ENCODE measurements around the gene BANP. TPM values are rescaled to one million over a fixed set of nuclear protein-coding genes. Genes with fewer than 3 reads are reported as not detected.
A peak's percentile ranks its signal among the peaks of the same experiment; 100 is the strongest.

BANP gene
- total RNA-seq, 1 experiment from 2014 or later, result 24.2 TPM

DNA sequence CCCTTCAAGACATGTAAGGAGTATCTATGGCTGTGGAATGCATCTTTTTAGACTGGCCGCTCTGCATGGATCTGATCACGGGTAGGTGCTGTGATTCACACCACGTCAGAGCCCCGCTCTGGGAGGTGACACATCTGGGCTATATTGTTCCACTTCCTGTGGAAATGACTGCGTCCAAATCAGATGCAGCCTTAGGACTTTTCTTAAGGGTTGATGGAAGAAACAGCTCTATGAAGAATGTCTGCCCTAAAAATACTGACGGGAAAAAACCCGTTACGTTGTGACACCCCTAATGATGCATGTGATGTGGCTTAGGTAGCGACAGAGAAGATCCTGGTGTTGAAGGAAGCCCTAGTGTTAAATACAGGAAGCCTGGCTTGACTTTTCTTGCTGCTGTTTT is 12.2 kb downstream of the BANP start:
- intact Hi-C loops (cut with micrococcal nuclease), result no loop called here

DNA sequence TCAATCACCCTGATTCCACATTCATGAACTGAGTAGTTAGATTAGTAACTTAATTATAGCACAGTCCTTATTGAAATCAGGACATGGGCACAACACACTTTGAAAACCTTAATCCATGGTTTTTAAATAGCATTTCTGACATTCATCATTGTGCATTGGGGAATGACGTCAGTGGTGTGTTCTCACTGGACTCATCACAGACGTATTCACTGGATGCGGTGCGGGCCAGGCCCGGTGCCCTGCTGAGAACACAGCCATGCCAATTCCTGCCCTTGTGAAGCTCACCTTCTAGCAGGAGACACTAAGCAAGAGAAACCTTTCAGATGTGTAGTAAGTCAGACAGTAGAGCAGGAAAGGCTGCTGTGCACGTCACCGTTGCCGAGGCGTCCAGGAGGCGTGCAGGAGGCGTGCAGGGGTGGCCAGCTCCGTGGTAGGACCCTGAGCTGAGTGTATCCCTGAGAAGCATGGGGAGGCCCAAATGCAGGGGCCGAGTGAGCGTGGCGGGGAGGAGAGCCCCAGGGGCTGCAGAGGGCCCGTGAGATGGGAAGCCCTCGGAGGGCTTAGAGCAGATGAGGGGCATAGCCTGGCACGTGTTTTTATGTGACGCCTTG is 12.9 kb downstream of the BANP start:
- CTCF ChIA-PET, result no interaction called here
- Histone ChIP-seq H4K20me1 (ENCODE audit: low read length) (0 out of 2 replicates have a peak, but pooled peaks cover 4% of the 10 kb centered on the region), H3K4me1 (ENCODE audit: insufficient read depth, low read length) (peaks cover 11% of the 10 kb centered on the region; the same call in 1 of the 2 replicates), H3K9ac (ENCODE audit: low read length) (no peak overlapping the region), H2AFZ (ENCODE audit: low read length) (no peak overlapping the region), H3K27ac (ENCODE audit: low read length) (no peak overlapping the region), H3K4me2 (ENCODE audit: low read length) (no peak overlapping the region), H3F3A (ENCODE audit: low read length, unreplicated experiment) (no peaks in the 10 kb centered on the region), H3K27me3 (ENCODE audit: low read length) (no peaks in the 10 kb centered on the region), H3K4me3 (ENCODE audit: low read length) (no peak overlapping the region), H3K9me2 (replicated peaks; ENCODE audit: low read length) (no peaks in the 10 kb centered on the region), H3K9me3 (ENCODE audit: low read length) (no peaks in the 10 kb centered on the region), H3K79me2 (ENCODE audit: low read length) (peaks cover 95% of the 10 kb centered on the region), H3K36me3 (ENCODE audit: low read depth, low read length) (no peaks in the 10 kb centered on the region)
- BruUV-seq (replicated peaks), result no TSS peak
- POLR2A ChIA-PET (ENCODE audit: unreplicated experiment), result no interaction called here
- intact Hi-C loops (cut with micrococcal nuclease), result no loop called here
- TF ChIP-seq CTCF (conservative IDR thresholded peaks at IDR 0.05; ENCODE audit: low read depth, low read length) (no peak), EZH2 (IDR thresholded peaks at IDR 0.05; ENCODE audit: low read length, unreplicated experiment) (no peak), EZH2phosphoT487 (IDR thresholded peaks at IDR 0.05; ENCODE audit: borderline replicate concordance, low read length) (no peak)
- ATAC-seq (no peak), DNase-seq (no peak)

More for the DNA sequence above, 12.2 kb downstream of the BANP start:
- 0 out of 2 replicates have a peak, but pooled peaks cover 4% of the 10 kb centered on the region for H4K20me1 ChIP-seq (ENCODE audit: low read length)
- H2AFZ ChIP-seq (ENCODE audit: low read length), result no peak overlapping the region
- H3F3A ChIP-seq (ENCODE audit: low read length, unreplicated experiment), result no peaks in the 10 kb centered on the region
- no peaks in the 10 kb centered on the region for H3K9me2 ChIP-seq (replicated peaks; ENCODE audit: low read length)
- ChIA-PET POLR2A (ENCODE audit: unreplicated experiment) (no interaction called here), CTCF (no interaction called here)
- peaks cover 11% of the 10 kb centered on the region; the same call in 1 of the 2 replicates for H3K4me1 ChIP-seq (ENCODE audit: insufficient read depth, low read length)
- no peaks in the 10 kb centered on the region for H3K9me3 ChIP-seq (ENCODE audit: low read length)
- H3K27me3 ChIP-seq (ENCODE audit: low read length), result no peaks in the 10 kb centered on the region
- peak; percentile 50 for DNase-seq
- peak; percentile 89 for ATAC-seq
- H3K4me2 ChIP-seq (ENCODE audit: low read length), result 0 out of 2 replicates have a peak overlapping the region, but pooled peaks have one; percentile 5
- no peak overlapping the region for H3K4me3 ChIP-seq (ENCODE audit: low read length)
- no TSS peak for BruUV-seq (replicated peaks)
- peaks cover 95% of the 10 kb centered on the region for H3K79me2 ChIP-seq (ENCODE audit: low read length)
- H3K36me3 ChIP-seq (ENCODE audit: low read depth, low read length), result no peaks in the 10 kb centered on the region
- TF ChIP-seq EZH2phosphoT487 (IDR thresholded peaks at IDR 0.05; ENCODE audit: borderline replicate concordance, low read length) (no peak), CTCF (conservative IDR thresholded peaks at IDR 0.05; ENCODE audit: low read depth, low read length) (no peak), EZH2 (IDR thresholded peaks at IDR 0.05; ENCODE audit: low read length, unreplicated experiment) (no peak)
- H3K9ac ChIP-seq (ENCODE audit: low read length), result no peak overlapping the region
- peak overlapping the region; percentile 20; the same call in 1 of the 2 replicates for H3K27ac ChIP-seq (ENCODE audit: low read length)

DNA sequence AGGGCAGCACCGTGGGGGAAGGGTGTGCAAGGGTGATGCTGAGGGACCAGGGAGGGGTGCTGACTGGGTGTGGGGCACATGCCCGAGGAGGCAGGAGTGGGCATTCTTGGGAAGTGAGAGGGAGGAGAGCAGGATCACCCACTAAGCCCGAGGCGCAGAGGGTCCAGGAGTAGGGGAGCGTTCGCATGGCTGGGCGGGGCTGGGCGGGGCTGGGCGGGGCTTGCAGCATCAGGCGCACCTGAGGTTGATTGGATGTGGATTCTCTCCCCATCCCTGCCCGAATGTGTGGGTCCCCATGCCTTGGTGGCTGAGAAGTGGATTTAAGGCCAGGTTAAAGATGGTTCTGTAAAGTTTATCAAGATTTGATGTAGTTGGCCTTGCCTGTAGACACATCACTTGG is 14.2 kb downstream of the BANP start:
- Histone ChIP-seq H3K4me1 (ENCODE audit: insufficient read depth, low read length) (peaks cover 11% of the 10 kb centered on the region; the same call in 1 of the 2 replicates), H3K4me3 (ENCODE audit: low read length) (no peak overlapping the region), H3F3A (ENCODE audit: low read length, unreplicated experiment) (no peaks in the 10 kb centered on the region), H3K9ac (ENCODE audit: low read length) (no peak overlapping the region), H4K20me1 (ENCODE audit: low read length) (0 out of 2 replicates have a peak, but pooled peaks cover 4% of the 10 kb centered on the region), H3K9me2 (replicated peaks; ENCODE audit: low read length) (no peaks in the 10 kb centered on the region), H3K36me3 (ENCODE audit: low read depth, low read length) (no peaks in the 10 kb centered on the region), H3K9me3 (ENCODE audit: low read length) (no peaks in the 10 kb centered on the region), H3K4me2 (ENCODE audit: low read length) (no peak overlapping the region), H2AFZ (ENCODE audit: low read length) (no peak overlapping the region), H3K27me3 (ENCODE audit: low read length) (no peaks in the 10 kb centered on the region), H3K79me2 (ENCODE audit: low read length) (peaks cover 95% of the 10 kb centered on the region), H3K27ac (ENCODE audit: low read length) (no peak overlapping the region)
- TF ChIP-seq CTCF (conservative IDR thresholded peaks at IDR 0.05; ENCODE audit: low read depth, low read length), result no peak
- TF ChIP-seq EZH2phosphoT487 (IDR thresholded peaks at IDR 0.05; ENCODE audit: borderline replicate concordance, low read length), result no peak
- TF ChIP-seq EZH2 (IDR thresholded peaks at IDR 0.05; ENCODE audit: low read length, unreplicated experiment), result no peak
- DNase-seq (no peak), ATAC-seq (no peak)
- POLR2A ChIA-PET (ENCODE audit: unreplicated experiment), result no interaction called here
- CTCF ChIA-PET, result no interaction called here
- intact Hi-C loops (cut with micrococcal nuclease), result no loop called here
- no TSS peak for BruUV-seq (replicated peaks)

All from PC-3 (cell line).